NCI-H2196 treated with DMSO at 0.1 percent for 48 hours (cell line): ENCODE measurements around the gene COX8A.

Experiments used
- DNase-seq: peaks from one replicate; lab custom pipeline; 2025; ENCODE audit not compliant: unreplicated experiment; lab: John Stamatoyannopoulos, UW

The COX8A gene

GRCh38 chr11:64019106-64020037 is 45.0 kb downstream of the COX8A start:
- no peak for DNase-seq

- DNase-seq = no peak
Measured at GRCh38 chr11:64020976-64021756, 46.7 kb downstream of the COX8A start.

DNA sequence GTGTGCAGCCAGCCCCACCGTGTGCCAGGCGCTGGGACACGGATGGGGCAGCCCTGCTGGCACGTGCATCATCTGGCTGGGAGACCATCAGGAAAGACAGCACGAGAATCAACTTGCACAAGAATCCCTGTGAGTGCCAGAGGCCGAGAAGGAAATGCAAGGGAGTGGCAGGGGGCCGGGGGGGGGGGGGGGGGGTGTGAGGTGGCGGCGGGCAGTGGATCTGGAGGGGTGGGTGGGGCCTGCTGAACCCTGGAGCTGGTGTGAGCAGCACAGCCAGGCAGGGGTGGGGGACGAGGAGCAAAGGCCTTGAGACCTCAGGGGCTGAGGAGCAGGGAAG is 47.3 kb downstream of the COX8A start:
- DNase-seq = no peak

GRCh38 chr11:64022125-64022784 is 47.8 kb downstream of the COX8A start:
- no peak for DNase-seq

- DNase-seq = no peak
Measured at GRCh38 chr11:64023712-64024710, 49.6 kb downstream of the COX8A start.

- DNase-seq = no peak
Measured at GRCh38 chr11:64025205-64025604, 50.8 kb downstream of the COX8A start.
